Left lung (tissue), 10 donors: ENCODE measurements around the gene MTR. TPM values are rescaled to one million over a fixed set of nuclear protein-coding genes. Genes with fewer than 3 reads are reported as not detected.

Source experiments
- ATAC-seq: fragments of 200-7000 bp; cut with Tn5 transposase; one replicate; pipeline ENCODE4 v1.9.1; 2020; ENCODE audit warnings: moderate library complexity
- DNase-seq, 4 donors: peaks; one replicate each; pipeline ENCODE4 v3.0.0-alpha.2; 2013 to 2020
- H3K27ac ChIP-seq, 2 donors: fragments of 200-600 bp; sonication (generic) in 1 of 2; one replicate each; pipeline versions ENCODE4 v1.5.0 to v1.8.0; 2020 to 2021
- H3K27me3 ChIP-seq, 2 donors: fragments of 200-600 bp; sonication (generic) in 1 of 2; one replicate each; pipeline versions ENCODE4 v1.5.0 to v1.8.0; 2020 to 2021
- H3K36me3 ChIP-seq, 2 donors: fragments of 200-600 bp; sonication (generic) in 1 of 2; one replicate each; pipeline versions ENCODE4 v1.5.0 to v1.8.0; 2020 to 2021
- H3K4me1 ChIP-seq, 2 donors: fragments of 200-600 bp; one replicate each; pipeline ENCODE4 v1.8.0; 2021
- H3K4me3 ChIP-seq, 2 donors: fragments of 200-600 bp; sonication (generic) in 1 of 2; one replicate each; pipeline versions ENCODE4 v1.5.0 to v1.8.0; 2020 to 2021; ENCODE audit warnings: mild to moderate bottlenecking in 1 of 2
- H3K9me3 ChIP-seq, 2 donors: fragments of 200-600 bp; sonication (generic) in 1 of 2; one replicate each; pipeline versions ENCODE4 v1.5.0 to v1.8.0; 2020 to 2021
- CTCF ChIP-seq, 2 donors: fragments of 200-600 bp; sonication (generic) in 1 of 2; IDR thresholded peaks; one replicate each; pipeline versions ENCODE4 v1.5.0 to v1.8.0; 2021; ENCODE audit warnings: antibody characterized with exemption in 2 of 2
- intact Hi-C, 2 donors: fragments of 100-400 bp; cut with DNase I; formaldehyde crosslinking; loops; one replicate each; pipeline versions ENCODE4 v1.11.2 to v1.14.2; 2022
- polyA plus RNA-seq, 6 donors: library from polyadenylated mRNA; unstranded; fragments of 120-200 nt; gene quantifications; one replicate each; pipeline ENCODE4 v1.2.1, GENCODE V29; 2013; ENCODE audit not compliant: insufficient read length in 6 of 6
- total RNA-seq, 2 donors: library from RNA; stranded (reverse); fragmentation: NEBNext Ultra II Directional; extraction: Animal tissue kit (Norgen Biotek cat#: 25700); gene quantifications; one replicate each; pipeline ENCODE4 v1.2.1, GENCODE V29; 2021
- donor health status: DM: no; HTN: yes; CAD: no.
- donor health status: DM: no; HTN: no; CAD: no.

Gene MTR
- total and polyA plus RNA-seq, 8 donors = 35.9 to 52.2 (median 42.3) TPM

- H3K27ac ChIP-seq = peak overlapping the region in 1 of 2 donors; percentile 78
- no peak overlapping the region for H3K4me3 ChIP-seq
- TF ChIP-seq CTCF (IDR thresholded peaks at IDR 0.05) = no peak
- ATAC-seq (peak; percentile 52), DNase-seq (peak in 1 of 4 donors; percentile 7)
- H3K36me3 ChIP-seq = peaks cover 0 to 48% of the 10 kb centered on the region in 2 donors
- H3K27me3 ChIP-seq = no peaks in the 10 kb centered on the region
- H3K9me3 ChIP-seq = no peaks in the 10 kb centered on the region
- peaks cover 0 to 22% of the 10 kb centered on the region in 2 donors for H3K4me1 ChIP-seq
- intact Hi-C loops = no loop called here
Measured at GRCh38 chr1:236870721-236871120, 75.6 kb downstream of the MTR start.

GRCh38 chr1:236872075-236872666 lies 77.1 kb downstream of the MTR start:
- no peaks in the 10 kb centered on the region for H3K9me3 ChIP-seq
- peaks cover 0 to 19% of the 10 kb centered on the region in 2 donors for H3K4me1 ChIP-seq
- ATAC-seq (no peak), DNase-seq (no peak)
- H3K36me3 ChIP-seq = peaks cover 0 to 42% of the 10 kb centered on the region in 2 donors
- H3K27me3 ChIP-seq = no peaks in the 10 kb centered on the region
- H3K27ac ChIP-seq = no peak overlapping the region
- intact Hi-C loops = no loop called here
- H3K4me3 ChIP-seq = no peak overlapping the region
- TF ChIP-seq CTCF (IDR thresholded peaks at IDR 0.05) = no peak

GRCh38 chr1:236875975-236876374 lies 80.9 kb downstream of the MTR start:
- intact Hi-C loops = no loop called here
- Histone ChIP-seq H3K36me3 (peaks cover 0 to 38% of the 10 kb centered on the region in 2 donors), H3K4me3 (no peak overlapping the region), H3K4me1 (peaks cover 0 to 6% of the 10 kb centered on the region in 2 donors), H3K9me3 (no peaks in the 10 kb centered on the region), H3K27me3 (no peaks in the 10 kb centered on the region), H3K27ac (no peak overlapping the region)
- DNase-seq (no peak), ATAC-seq (no peak)
- no peak for TF ChIP-seq CTCF (IDR thresholded peaks at IDR 0.05)

GRCh38 chr1:236877661-236878060 lies 82.6 kb downstream of the MTR start:
- Histone ChIP-seq H3K36me3 (peaks cover 0 to 51% of the 10 kb centered on the region in 2 donors), H3K27ac (no peak overlapping the region), H3K4me1 (no peaks in the 10 kb centered on the region), H3K4me3 (no peak overlapping the region), H3K9me3 (no peaks in the 10 kb centered on the region), H3K27me3 (no peaks in the 10 kb centered on the region)
- no peak for TF ChIP-seq CTCF (IDR thresholded peaks at IDR 0.05)
- DNase-seq = no peak
- intact Hi-C loops = no loop called here
- no peak for ATAC-seq

- H3K36me3 ChIP-seq = peaks cover 0 to 56% of the 10 kb centered on the region in 2 donors
- no peak for ATAC-seq
Measured at GRCh38 chr1:236880209-236880608, 85.1 kb downstream of the MTR start.

More at GRCh38 chr1:236880209-236880608, 85.1 kb downstream of the MTR start:
- no peak for DNase-seq
- Histone ChIP-seq H3K27me3 (no peaks in the 10 kb centered on the region), H3K9me3 (no peaks in the 10 kb centered on the region), H3K27ac (no peak overlapping the region), H3K4me1 (no peaks in the 10 kb centered on the region), H3K4me3 (no peak overlapping the region)
- intact Hi-C loops = no loop called here
- TF ChIP-seq CTCF (IDR thresholded peaks at IDR 0.05) = no peak
